Neuronal stem cell (in vitro differentiated cells): Measurements from ENCODE around the gene EIF5A.

Experiments
- DNase-seq: peaks from one replicate; pipeline ENCODE4 v3.0.0-alpha.2; 2013; ENCODE audit warnings: low spot score
- H2AFZ ChIP-seq: one replicate; pipeline ENCODE4 v1.6.1; 2013; ENCODE audit warnings: mild to moderate bottlenecking, low read length, inconsistent platforms
- H2AK5ac ChIP-seq: 2 replicates; pipeline ENCODE4 v1.6.1; 2013; ENCODE audit warnings: low read depth, mild to moderate bottlenecking, inconsistent platforms, low read length, moderate library complexity, mixed read lengths
- H2BK120ac ChIP-seq: 2 replicates; pipeline ENCODE4 v1.6.1; 2013; ENCODE audit warnings: low read depth, mild to moderate bottlenecking, inconsistent platforms, low read length, moderate library complexity, mixed read lengths
- H2BK12ac ChIP-seq: one replicate; pipeline ENCODE4 v1.6.1; 2013; ENCODE audit warnings: low read length, inconsistent platforms
- H2BK15ac ChIP-seq: 2 replicates; pipeline ENCODE4 v1.6.1; 2013; ENCODE audit warnings: mild to moderate bottlenecking, low read length, inconsistent platforms, mixed read lengths
- H2BK5ac ChIP-seq: one replicate; pipeline ENCODE4 v1.6.1; 2013; ENCODE audit warnings: inconsistent platforms, mild to moderate bottlenecking, low read length, moderate library complexity
- H3K14ac ChIP-seq: one replicate; pipeline ENCODE4 v1.6.1; 2013; ENCODE audit warnings: low read length, inconsistent platforms
- H3K18ac ChIP-seq: 2 replicates; pipeline ENCODE4 v1.6.1; 2013; ENCODE audit warnings: low read length, inconsistent platforms
- H3K23ac ChIP-seq: 2 replicates; pipeline ENCODE4 v1.6.1; 2013; ENCODE audit warnings: low read depth, mild to moderate bottlenecking, mixed read lengths, low read length, inconsistent platforms; ENCODE audit not compliant: poor library complexity
- H3K27ac ChIP-seq: replicated peaks from 3 replicates; pipeline ENCODE4 v1.5.1; 2013; ENCODE audit warnings: low read length, inconsistent platforms
- H3K27me3 ChIP-seq, 3 experiments: 2 replicates each; pipeline ENCODE4 v1.6.1; 2013; ENCODE audit warnings: low read length in 3 of 3, mild to moderate bottlenecking in 2 of 3, inconsistent platforms in 1 of 3, low read depth in 1 of 3, mixed read lengths in 1 of 3, moderate library complexity in 1 of 3; ENCODE audit not compliant: control insufficient read depth in 3 of 3, insufficient read depth in 3 of 3
- H3K36me3 ChIP-seq, 2 donors: replicated peaks in 1 of 2; 2 replicates each; pipeline ENCODE4 v1.6.1; 2013; ENCODE audit warnings: low read length in 2 of 2; ENCODE audit not compliant: control insufficient read depth in 2 of 2, insufficient read depth in 2 of 2
- H3K4ac ChIP-seq: 2 replicates; pipeline ENCODE4 v1.6.1; 2013; ENCODE audit warnings: inconsistent platforms, mild to moderate bottlenecking, low read length, moderate library complexity
- H3K4me1 ChIP-seq, 2 donors: 1 replicate in 1 of 2; 2 replicates in 1 of 2; pipeline ENCODE4 v1.6.1; 2013; ENCODE audit warnings: low read length in 2 of 2, low read depth in 1 of 2; ENCODE audit not compliant: control insufficient read depth in 2 of 2, insufficient read depth in 1 of 2
- H3K4me2 ChIP-seq: one replicate; pipeline ENCODE4 v1.6.1; 2013; ENCODE audit warnings: mild to moderate bottlenecking, low read length, inconsistent platforms; ENCODE audit not compliant: insufficient read depth, poor library complexity, severe bottlenecking
- H3K4me3 ChIP-seq, 2 donors: 2 replicates each; pipeline ENCODE4 v1.5.1; 2013; ENCODE audit warnings: low read length in 2 of 2, mild to moderate bottlenecking in 2 of 2, inconsistent platforms in 1 of 2, moderate library complexity in 1 of 2
- H3K79me1 ChIP-seq: one replicate; pipeline ENCODE4 v1.6.1; 2013; ENCODE audit warnings: low read depth, mild to moderate bottlenecking, inconsistent platforms, low read length, moderate library complexity
- H3K9ac ChIP-seq: one replicate; pipeline ENCODE4 v1.6.1; 2013; ENCODE audit warnings: mild to moderate bottlenecking, low read depth, low read length, inconsistent platforms; ENCODE audit not compliant: poor library complexity
- H3K9me3 ChIP-seq, 2 donors: replicated peaks in 1 of 2; 2 replicates each; pipeline versions ENCODE3 to v1.6.1; 2013; ENCODE audit warnings: low read length in 2 of 2, mild to moderate bottlenecking in 2 of 2, inconsistent platforms in 1 of 2, low read depth in 1 of 2, mixed read lengths in 1 of 2, moderate library complexity in 1 of 2; ENCODE audit not compliant: control insufficient read depth in 2 of 2, insufficient read depth in 1 of 2
- H4K8ac ChIP-seq: one replicate; pipeline ENCODE4 v1.6.1; 2013; ENCODE audit warnings: low read depth, mild to moderate bottlenecking, inconsistent platforms, low read length, moderate library complexity
- H4K91ac ChIP-seq: one replicate; pipeline ENCODE4 v1.6.1; 2013; ENCODE audit warnings: low read length, low read depth, mild to moderate bottlenecking, inconsistent platforms; ENCODE audit not compliant: poor library complexity
- WGBS, 2 donors: extraction: QIAGEN DNeasy Blood & Tissue Kit; methylation state at CpG; one replicate each; pipeline ENCODE4 v1.1.7; 2013; ENCODE audit warnings: missing lambda C conversion rate in 2 of 2, mixed read lengths in 1 of 2; ENCODE audit not compliant: insufficient read length in 2 of 2, insufficient replicate concordance in 1 of 2; ENCODE audit errors: extremely low coverage in 2 of 2; 5-methylcytosine and 5-hydroxymethylcytosine counted together

The EIF5A gene

GRCh38 chr17:7280519-7281073, 26.8 kb upstream of the EIF5A start:
- peak overlapping the region; percentile 52 to 68 for H3K4me3 ChIP-seq

GRCh38 chr17:7281074-7281952, 26.1 kb upstream of the EIF5A start, which contains the start of gene SLC2A4:
Gene SLC2A4 (plus strand): TSS chr17:7281718. CDS start chr17:7281935, 217 bp downstream.
- H3K9me3 ChIP-seq, result no peaks in the 10 kb centered on the region
- peak within 1 kb of the TSS; percentile 95 for H2BK15ac ChIP-seq
- peak within 1 kb of the TSS; percentile 93 for H3K18ac ChIP-seq
- peak within 1 kb of the TSS; percentile 95 for H2AFZ ChIP-seq
- H2BK12ac ChIP-seq, result peak within 1 kb of the TSS; percentile 65
- peak; percentile 99 for DNase-seq
- H4K91ac ChIP-seq, result no peak within 1 kb of the TSS
- peaks cover 9 to 16% of the 10 kb centered on the region in 2 donors for H3K4me1 ChIP-seq
- peak within 1 kb of the TSS; percentile 41 for H3K27ac ChIP-seq
- H4K8ac ChIP-seq, result no peak within 1 kb of the TSS
- peak within 1 kb of the TSS; percentile 6 for H3K23ac ChIP-seq
- H3K36me3 ChIP-seq, result peaks cover 2 to 7% of the 10 kb centered on the region in 2 donors
- H2BK5ac ChIP-seq, result peak within 1 kb of the TSS; percentile 62
- peak within 1 kb of the TSS; percentile 87 for H3K9ac ChIP-seq
- H3K4me2 ChIP-seq, result peak within 1 kb of the TSS; percentile 94
- H3K27me3 ChIP-seq, result peaks cover 0 to 18% (median 9%) of the 10 kb centered on the region in 3 experiments
- peak within 1 kb of the TSS; percentile 68 to 85 for H3K4me3 ChIP-seq
- H3K79me1 ChIP-seq, result peaks cover 3% of the 10 kb centered on the region
- H2BK120ac ChIP-seq, result no peak within 1 kb of the TSS
- H2AK5ac ChIP-seq, result peak within 1 kb of the TSS; percentile 35
- no peak within 1 kb of the TSS for H3K4ac ChIP-seq
- WGBS, 2 donors, result no CpG with 5 or more reads among the region's 71 CpGs
- H3K14ac ChIP-seq, result peak within 1 kb of the TSS; percentile 56

More at GRCh38 chr17:7280519-7281073, 26.8 kb upstream of the EIF5A start:
- no peak overlapping the region for H4K91ac ChIP-seq
- no peak overlapping the region for H3K14ac ChIP-seq
- H2BK120ac ChIP-seq, result no peak overlapping the region
- no peak overlapping the region for H4K8ac ChIP-seq
- peaks cover 2% of the 10 kb centered on the region in 2 donors for H3K36me3 ChIP-seq
- H2BK5ac ChIP-seq, result no peak overlapping the region
- no peak overlapping the region for H2BK15ac ChIP-seq
- H2BK12ac ChIP-seq, result no peak overlapping the region
- no peak overlapping the region for H3K27ac ChIP-seq
- H3K4ac ChIP-seq, result no peak overlapping the region
- H3K79me1 ChIP-seq, result peaks cover 3% of the 10 kb centered on the region
- H3K9me3 ChIP-seq, result no peaks in the 10 kb centered on the region
- peak overlapping the region; percentile 6 for H3K23ac ChIP-seq
- H3K4me1 ChIP-seq, result peaks cover 9 to 16% of the 10 kb centered on the region in 2 donors
- WGBS, 2 donors, result no CpG with 5 or more reads among the region's 29 CpGs
- H2AK5ac ChIP-seq, result no peak overlapping the region
- peak overlapping the region; percentile 94 for H3K4me2 ChIP-seq
- peaks cover 0 to 18% (median 9%) of the 10 kb centered on the region in 3 experiments for H3K27me3 ChIP-seq
- H3K18ac ChIP-seq, result peak overlapping the region; percentile 83
- H3K9ac ChIP-seq, result no peak overlapping the region
- DNase-seq, result peak; percentile 91
- H2AFZ ChIP-seq, result peak overlapping the region; percentile 95

GRCh38 chr17:7281953-7282751, 25.3 kb upstream of the EIF5A start:
- WGBS, 2 donors, result no CpG with 5 or more reads among the region's 43 CpGs

More at GRCh38 chr17:7281953-7282751, 25.3 kb upstream of the EIF5A start:
- H3K4ac ChIP-seq, result no peak overlapping the region
- peak overlapping the region; percentile 56 for H3K14ac ChIP-seq
- no peak overlapping the region for H2BK120ac ChIP-seq
- H3K18ac ChIP-seq, result peak overlapping the region; percentile 93
- peaks cover 3% of the 10 kb centered on the region for H3K79me1 ChIP-seq
- H4K8ac ChIP-seq, result no peak overlapping the region
- H2AK5ac ChIP-seq, result peak overlapping the region; percentile 35
- peak overlapping the region; percentile 65 for H2BK12ac ChIP-seq
- H2BK15ac ChIP-seq, result peak overlapping the region; percentile 95
- H4K91ac ChIP-seq, result no peak overlapping the region
- H3K27me3 ChIP-seq, result peaks cover 0 to 18% (median 9%) of the 10 kb centered on the region in 3 experiments
- H3K4me3 ChIP-seq, result peak overlapping the region; percentile 68 to 85
- H2BK5ac ChIP-seq, result peak overlapping the region; percentile 62
- peaks cover 2 to 7% of the 10 kb centered on the region in 2 donors for H3K36me3 ChIP-seq
- H3K23ac ChIP-seq, result no peak overlapping the region
- H3K4me2 ChIP-seq, result peak overlapping the region; percentile 89
- H2AFZ ChIP-seq, result peak overlapping the region; percentile 95
- peaks cover 9 to 16% of the 10 kb centered on the region in 2 donors for H3K4me1 ChIP-seq
- no peak overlapping the region for H3K27ac ChIP-seq
- no peak for DNase-seq
- H3K9ac ChIP-seq, result peak overlapping the region; percentile 87
- H3K9me3 ChIP-seq, result no peaks in the 10 kb centered on the region
